IMR-90 (cell line): ENCODE data around the gene ZKSCAN7. TPM values are rescaled to one million over a fixed set of nuclear protein-coding genes. Genes with fewer than 3 reads are reported as not detected.
A peak's percentile ranks its signal among the peaks of the same experiment; 100 is the strongest.

Source experiments
- ATAC-seq: fragments of 200-7000 bp; cut with Tn5 transposase; 2 replicates; pipeline ENCODE4 v1.9.1; 2020; ENCODE audit warnings: low read depth, mild to moderate bottlenecking, moderate library complexity
- Bru-seq: library from RNA; stranded (reverse); fragments of 400-500 nt; gene quantifications from one replicate; lab custom pipeline; 2021; lab: Mats Ljungman, UMichigan
- BruChase-seq, 2 experiments: library from RNA; stranded (reverse); fragments of 400-500 nt; gene quantifications; one replicate each; lab custom pipeline; 2021; lab: Mats Ljungman, UMichigan
- BruUV-seq: library from RNA; stranded (reverse); fragments of 400-500 nt; replicated peaks from 2 replicates; lab custom pipeline; 2021; lab: Mats Ljungman, UMichigan
- CTCF ChIA-PET: fragments of 300-600 bp; formaldehyde crosslinking; extraction: SDS; loops from one replicate; lab custom pipeline; 2021; ENCODE audit warnings: antibody characterized with exemption; lab: Yijun Ruan, JAX
- POLR2A ChIA-PET: fragments of 300-600 bp; sonication (Branson Sonifier 250); formaldehyde crosslinking; loops from one replicate; lab custom pipeline; 2022; ENCODE audit warnings: antibody characterized with exemption; ENCODE audit not compliant: unreplicated experiment; lab: Charles Lee
- DNase-seq: peaks from one replicate; pipeline ENCODE4 v3.0.0; 2013
- H2AFZ ChIP-seq: replicated peaks from 2 replicates; pipeline ENCODE3; 2013; ENCODE audit warnings: low read length, mild to moderate bottlenecking; ENCODE audit not compliant: poor library complexity
- H2AK5ac ChIP-seq: 2 replicates; pipeline ENCODE4 v1.6.1; 2013; ENCODE audit warnings: low read depth, low read length, inconsistent platforms
- H2AK9ac ChIP-seq: replicated peaks from 2 replicates; pipeline ENCODE3; 2013; ENCODE audit warnings: mild to moderate bottlenecking, low read depth, low read length, moderate library complexity; ENCODE audit not compliant: poor library complexity
- H2BK120ac ChIP-seq: 2 replicates; pipeline ENCODE4 v1.6.1; 2013; ENCODE audit warnings: low read depth, low read length, inconsistent platforms
- H2BK15ac ChIP-seq: 3 replicates; pipeline ENCODE4 v1.6.1; 2013; ENCODE audit warnings: low read depth, low read length, inconsistent platforms
- H2BK20ac ChIP-seq: 2 replicates; pipeline ENCODE4 v1.6.1; 2013; ENCODE audit warnings: low read depth, mild to moderate bottlenecking, inconsistent platforms, low read length, moderate library complexity
- H2BK5ac ChIP-seq: 2 replicates; pipeline ENCODE4 v1.6.1; 2013; ENCODE audit warnings: mild to moderate bottlenecking, low read depth, low read length, inconsistent platforms; ENCODE audit not compliant: poor library complexity, severe bottlenecking
- H3K14ac ChIP-seq: replicated peaks from 2 replicates; pipeline ENCODE4 v1.6.1; 2013; ENCODE audit warnings: low read depth, low read length, inconsistent platforms
- H3K18ac ChIP-seq: 2 replicates; pipeline ENCODE4 v1.6.1; 2013; ENCODE audit warnings: low read depth, low read length, control low read depth
- H3K23ac ChIP-seq: 2 replicates; pipeline ENCODE4 v1.6.1; 2013; ENCODE audit warnings: low read depth, low read length, inconsistent platforms
- H3K27ac ChIP-seq: 2 replicates; pipeline ENCODE4 v1.5.1; 2013; ENCODE audit warnings: mild to moderate bottlenecking, control low read depth, low read length; ENCODE audit not compliant: insufficient read depth
- H3K27me3 ChIP-seq: 2 replicates; pipeline ENCODE4 v1.6.1; 2013; ENCODE audit warnings: low read length; ENCODE audit not compliant: control insufficient read depth, insufficient read depth
- H3K36me3 ChIP-seq: 2 replicates; pipeline ENCODE4 v1.6.1; 2013; ENCODE audit warnings: low read length, mixed read lengths; ENCODE audit not compliant: control insufficient read depth, insufficient read depth
- H3K4ac ChIP-seq: 2 replicates; pipeline ENCODE4 v1.6.1; 2013; ENCODE audit warnings: low read depth, low read length, inconsistent platforms
- H3K4me1 ChIP-seq: 2 replicates; pipeline ENCODE4 v1.6.1; 2013; ENCODE audit warnings: low read length, mixed read lengths; ENCODE audit not compliant: control insufficient read depth, insufficient read depth
- H3K4me2 ChIP-seq: 2 replicates; pipeline ENCODE4 v1.6.1; 2013; ENCODE audit warnings: low read depth, mild to moderate bottlenecking, control low read depth, low read length, moderate library complexity
- H3K4me3 ChIP-seq: 2 replicates; pipeline ENCODE4 v1.5.1; 2013; ENCODE audit warnings: low read depth, mild to moderate bottlenecking, control low read depth, low read length, moderate library complexity; ENCODE audit not compliant: insufficient read depth
- H3K56ac ChIP-seq: 2 replicates; pipeline ENCODE4 v1.6.1; 2013; ENCODE audit warnings: low read length, inconsistent platforms; ENCODE audit not compliant: insufficient read depth; ENCODE audit errors: extremely low read depth
- H3K79me1 ChIP-seq, 2 experiments: 2 replicates each; pipeline ENCODE4 v1.6.1; 2013; ENCODE audit warnings: low read length in 2 of 2, inconsistent platforms in 1 of 2, low read depth in 1 of 2
- H3K9ac ChIP-seq: 2 replicates; pipeline ENCODE4 v1.6.1; 2013; ENCODE audit warnings: low read depth, low read length, control low read depth
- H3K9me1 ChIP-seq: 2 replicates; pipeline ENCODE4 v1.6.1; 2013; ENCODE audit warnings: low read length, inconsistent platforms; ENCODE audit not compliant: insufficient read depth
- H3K9me3 ChIP-seq: 2 replicates; pipeline ENCODE4 v1.6.1; 2013; ENCODE audit warnings: low read length; ENCODE audit not compliant: control insufficient read depth, insufficient read depth
- H4K20me1 ChIP-seq: 2 replicates; pipeline ENCODE4 v1.6.1; 2013; ENCODE audit warnings: low read length, inconsistent platforms; ENCODE audit not compliant: insufficient read depth
- H4K5ac ChIP-seq: 2 replicates; pipeline ENCODE4 v1.6.1; 2013; ENCODE audit warnings: mild to moderate bottlenecking, low read depth, low read length, control low read depth
- H4K8ac ChIP-seq, 2 experiments: 2 replicates each; pipeline ENCODE4 v1.6.1; 2013; ENCODE audit warnings: low read depth in 2 of 2, low read length in 2 of 2, control low read depth in 1 of 2, inconsistent platforms in 1 of 2
- H4K91ac ChIP-seq: 2 replicates; pipeline ENCODE4 v1.6.1; 2013; ENCODE audit warnings: low read depth, low read length, inconsistent platforms; ENCODE audit not compliant: insufficient read depth
- CEBPB ChIP-seq: IDR thresholded peaks from 2 replicates; pipeline ENCODE4 v1.6.1; 2012; ENCODE audit warnings: low read depth, low read length, improper control_type of control experiment
- MXI1 ChIP-seq: IDR thresholded peaks from 2 replicates; pipeline ENCODE4 v1.6.1; 2012; ENCODE audit warnings: low read depth, mild to moderate bottlenecking, low read length, moderate library complexity, borderline replicate concordance
- RCOR1 ChIP-seq: IDR thresholded peaks from 2 replicates; pipeline ENCODE4 v1.6.1; 2012; ENCODE audit warnings: mild to moderate bottlenecking, low read length, improper control_type of control experiment; ENCODE audit not compliant: insufficient replicate concordance
- RFX5 ChIP-seq: IDR thresholded peaks from 2 replicates; pipeline ENCODE4 v1.8.0; 2012; ENCODE audit warnings: low read depth, mild to moderate bottlenecking, low read length, moderate library complexity
- SMC3 ChIP-seq: fragments of 150-350 bp; IDR thresholded peaks from 2 replicates; pipeline ENCODE4 v1.6.1; 2016; ENCODE audit warnings: low read depth, mild to moderate bottlenecking, antibody characterized with exemption, low read length, moderate library complexity
- WGBS, 2 experiments: methylation state at CpG; one replicate each; pipeline versions ENCODE4 v1.1.5 to v1.1.7; 2013; ENCODE audit warnings: missing lambda C conversion rate in 2 of 2; ENCODE audit not compliant: insufficient read length in 1 of 2; ENCODE audit errors: extremely low coverage in 2 of 2; 5-methylcytosine and 5-hydroxymethylcytosine counted together
- dilution Hi-C: fragments of 300-500 bp; cut with HindIII; formaldehyde crosslinking; loops from one replicate; pipeline ENCODE4 v1.14.3; 2018; ENCODE audit warnings: low sequenced_read_pairs; ENCODE audit not compliant: unreplicated experiment
- in situ Hi-C: fragments of 300-500 bp; cut with MboI; formaldehyde crosslinking; loops from 3 replicates; pipeline ENCODE4 v1.14.3; 2019; ENCODE audit warnings: low sequenced_read_pairs, inconsistent platforms, mixed read lengths
- intact Hi-C: fragments of 100-400 bp; cut with micrococcal nuclease; formaldehyde crosslinking; loops from 2 replicates; pipeline ENCODE4 v1.10.0; 2022
- long read RNA-seq: library from polyadenylated mRNA; unstranded; transcript quantifications from one replicate; pipeline ENCODE4 v2.0.0, GENCODE V29; 2021; ENCODE audit not compliant: unreplicated experiment
- polyA plus RNA-seq, 3 experiments: library from polyadenylated mRNA; depleted of rRNA; stranded (reverse); fragments of >200 nt; gene quantifications; 2 replicates each; pipeline ENCODE4 v1.2.3, GENCODE V29; 2012; ENCODE audit warnings: low replicate concordance in 1 of 3
- total RNA-seq: library from RNA; depleted of rRNA; stranded (reverse); fragments of >200 nt; gene quantifications from 2 replicates; pipeline ENCODE4 v1.2.3, GENCODE V29; 2012; rRNA removed
- TF ChIP-seq, protein P1 (sequence below): conservative IDR thresholded peaks from 2 replicates; pipeline ENCODE4 v1.5.1; 2012; ENCODE audit warnings: mild to moderate bottlenecking, low read depth, low read length, improper control_type of control experiment

Gene ZKSCAN7
- total RNA-seq (4.7 TPM in 2 replicates), polyA plus RNA-seq (2012; rRNA removed) (2.6 and 3.0 TPM in 2 replicates), Bru-seq, nascent RNA (percentile 52 among the genes with signal in this experiment), BruChase-seq, experiment 1, labeled RNA remaining after a 6-hour chase (percentile 52 among the genes with signal in this experiment), BruChase-seq, experiment 2, labeled RNA remaining after a 2-hour chase (percentile 51 among the genes with signal in this experiment)
- polyA plus RNA-seq (2012; cell fraction: cytosol; rRNA removed) = 2.2 and 2.4 TPM in 2 replicates
- polyA plus RNA-seq (2012; cell fraction: nucleus; rRNA removed; ENCODE audit: low replicate concordance) = 6.2 and 6.6 TPM in 2 replicates
- long read RNA-seq, partial matches to known transcripts = 2 of 7 reads
- long read RNA-seq, other reads (novel, unspliced or antisense) = 3 of 7 reads

DNA sequence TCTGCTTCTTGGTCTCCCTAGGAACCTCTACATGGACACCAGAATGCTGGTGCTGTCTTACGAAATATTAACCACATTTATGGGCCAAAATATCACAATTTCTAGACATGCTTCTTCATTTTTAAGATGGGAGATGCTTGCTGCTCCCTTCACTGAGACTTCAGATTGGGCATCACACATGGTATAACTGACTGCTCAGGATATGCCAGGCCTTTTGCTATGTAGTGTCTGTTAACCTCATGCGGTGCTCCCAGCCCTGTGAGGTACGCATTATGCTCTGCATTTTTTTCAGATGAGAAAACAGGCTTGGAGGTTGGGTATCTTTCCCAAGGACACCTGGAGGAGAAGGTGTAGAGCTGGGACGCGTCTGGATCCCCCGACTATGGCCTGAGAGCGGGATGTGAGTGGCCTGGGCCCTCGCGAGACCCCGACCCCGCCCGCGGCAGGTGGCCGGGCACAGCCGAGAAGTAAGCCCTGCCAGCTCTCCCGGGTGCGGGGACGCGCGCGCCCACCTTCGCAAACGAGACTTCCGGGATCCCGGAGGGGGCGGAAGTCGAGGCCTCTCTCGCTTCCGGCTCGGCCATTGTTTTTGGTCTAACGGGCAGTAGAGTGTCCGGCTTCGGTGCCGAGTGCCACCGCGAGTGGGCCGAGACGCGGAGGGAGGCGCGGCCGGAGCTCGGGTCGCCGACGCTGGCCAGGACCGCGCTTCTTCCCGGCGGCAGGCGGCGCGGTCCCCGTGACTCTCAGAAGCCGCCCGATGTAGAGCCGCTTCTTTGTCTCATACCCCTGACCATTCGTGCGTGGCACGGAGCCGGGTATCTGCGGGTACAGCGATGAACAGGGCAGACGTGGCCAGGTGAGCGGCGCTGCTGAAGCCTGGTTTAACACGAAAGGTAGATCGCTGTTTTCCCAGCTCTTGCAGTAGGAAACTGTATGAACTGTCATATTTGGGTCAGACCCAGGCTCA, at the start of gene ZKSCAN7:
Gene ZKSCAN7 (plus strand): TSS at position 568 of the 967 bp plus-strand sequence. CDS start 1,855 bp downstream, outside the sequence.
- Histone ChIP-seq H3K27me3 (no peaks in the 10 kb centered on the region), H2AK5ac (0 out of 2 replicates have a peak within 1 kb of the TSS, but pooled peaks have one; percentile 20), H3K36me3 (peaks cover 7% of the 10 kb centered on the region), H3K14ac (peak within 1 kb of the TSS; percentile 89), H3K18ac (peak within 1 kb of the TSS; percentile 63), H3K9ac (peak within 1 kb of the TSS; percentile 98), H2AFZ (peak within 1 kb of the TSS; percentile 97), H3K4ac (peak within 1 kb of the TSS; percentile 84), H3K27ac (peak within 1 kb of the TSS; percentile 85), H4K91ac (peak within 1 kb of the TSS; percentile 77), H2BK5ac (peak within 1 kb of the TSS; percentile 45), H2BK20ac (no peak within 1 kb of the TSS), H3K23ac (peak within 1 kb of the TSS; percentile 77), H3K9me3 (peaks cover 5% of the 10 kb centered on the region; the same call in 1 of the 2 replicates), H3K4me2 (peak within 1 kb of the TSS; percentile 95), H2BK120ac (peak within 1 kb of the TSS; percentile 38), H4K8ac (peak within 1 kb of the TSS; percentile 92 to 97), H3K4me1 (peaks cover 4% of the 10 kb centered on the region; the same call in 1 of the 2 replicates), H2BK15ac (no peak within 1 kb of the TSS; the same call in 2 of the 3 replicates), H4K5ac (peak within 1 kb of the TSS; percentile 100), H2AK9ac (peak within 1 kb of the TSS; percentile 85), H3K79me1 (peaks cover 13 to 18% of the 10 kb centered on the region in 2 experiments; a peak in 3 of 4 replicates), H3K4me3 (peak within 1 kb of the TSS; percentile 95), H3K56ac (peak within 1 kb of the TSS; percentile 75), H3K9me1 (no peaks in the 10 kb centered on the region), H4K20me1 (no peaks in the 10 kb centered on the region)
- intact Hi-C loops = no loop called here
- no TSS peak for BruUV-seq
- in situ Hi-C loops = no loop called here
- TF ChIP-seq, protein P1, sequence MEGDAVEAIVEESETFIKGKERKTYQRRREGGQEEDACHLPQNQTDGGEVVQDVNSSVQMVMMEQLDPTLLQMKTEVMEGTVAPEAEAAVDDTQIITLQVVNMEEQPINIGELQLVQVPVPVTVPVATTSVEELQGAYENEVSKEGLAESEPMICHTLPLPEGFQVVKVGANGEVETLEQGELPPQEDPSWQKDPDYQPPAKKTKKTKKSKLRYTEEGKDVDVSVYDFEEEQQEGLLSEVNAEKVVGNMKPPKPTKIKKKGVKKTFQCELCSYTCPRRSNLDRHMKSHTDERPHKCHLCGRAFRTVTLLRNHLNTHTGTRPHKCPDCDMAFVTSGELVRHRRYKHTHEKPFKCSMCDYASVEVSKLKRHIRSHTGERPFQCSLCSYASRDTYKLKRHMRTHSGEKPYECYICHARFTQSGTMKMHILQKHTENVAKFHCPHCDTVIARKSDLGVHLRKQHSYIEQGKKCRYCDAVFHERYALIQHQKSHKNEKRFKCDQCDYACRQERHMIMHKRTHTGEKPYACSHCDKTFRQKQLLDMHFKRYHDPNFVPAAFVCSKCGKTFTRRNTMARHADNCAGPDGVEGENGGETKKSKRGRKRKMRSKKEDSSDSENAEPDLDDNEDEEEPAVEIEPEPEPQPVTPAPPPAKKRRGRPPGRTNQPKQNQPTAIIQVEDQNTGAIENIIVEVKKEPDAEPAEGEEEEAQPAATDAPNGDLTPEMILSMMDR = 0 out of 2 replicates have a peak, but pooled peaks have one; percentile 15
- TF ChIP-seq MXI1 = 0 out of 2 replicates have a peak, but pooled peaks have one; percentile 8
- TF ChIP-seq CEBPB = 0 out of 2 replicates have a peak, but pooled peaks have one; percentile 2
- TF ChIP-seq RFX5 = no peak
- TF ChIP-seq SMC3 = no peak
- no peak for TF ChIP-seq RCOR1
- ATAC-seq (peak; percentile 90), DNase-seq (peak; percentile 40)
- ChIA-PET POLR2A (no interaction called here), CTCF (no interaction called here)
- dilution Hi-C loops = no loop called here
- WGBS, 2 experiments = 5% methylated on average over 29 of the region's 68 CpGs; no CpG with 5 or more reads in 1 of the 2 experiments
